Fibroblast of gingiva (primary cell): ENCODE results near the gene ZNF772.

Source experiments
- DNase-seq: peaks from one replicate; pipeline ENCODE4 v3.0.0-alpha.2; 2011; ENCODE audit warnings: low read depth

The ZNF772 gene

GRCh38 chr19:57435062-57435978 lies 42.0 kb downstream of the ZNF772 start, which contains the start of gene ZNF749:
ZNF749 (plus strand) TSS chr19:57435325; CDS start chr19:57435579, 254 bp downstream.
- DNase-seq, result peak; percentile 96

- DNase-seq, result peak; percentile 2
These were observed 42.8 kb downstream of the ZNF772 start for GRCh38 chr19:57434386-57435061.

GRCh38 chr19:57421037-57421436 lies 56.3 kb downstream of the ZNF772 start:
- no peak for DNase-seq

- DNase-seq, result no peak
These were observed 57.9 kb downstream of the ZNF772 start for GRCh38 chr19:57419439-57419838.
